Stomach (tissue), 4 donors: ENCODE results near the gene KCNG2.

Source experiments
- CTCF ChIP-seq, 7 experiments: fragments of 450-650 bp in 4 of 7; fragments of 200-600 bp in 3 of 7; sonication (generic) in 3 of 7; IDR thresholded peaks; one replicate each; pipeline ENCODE4 v1.5.1; 2016 to 2019; ENCODE audit warnings: antibody characterized with exemption in 7 of 7, control low read depth in 2 of 7, mild to moderate bottlenecking in 1 of 7
- EP300 ChIP-seq: sonication (generic); formaldehyde crosslinking; IDR thresholded peaks from one replicate; pipeline ENCODE4 v1.6.1; 2017; ENCODE audit warnings: antibody characterized with exemption
- POLR2A ChIP-seq, 4 donors: fragments of 450-650 bp; IDR thresholded peaks; one replicate each; pipeline ENCODE4 v1.6.1; 2016; ENCODE audit warnings: antibody characterized with exemption in 4 of 4, control low read depth in 2 of 4, mild to moderate bottlenecking in 1 of 4, moderate library complexity in 1 of 4
- POLR2AphosphoS5 ChIP-seq, 3 donors: sonication (generic); formaldehyde crosslinking; IDR thresholded peaks; one replicate each; pipeline ENCODE4 v1.6.1; 2016; ENCODE audit warnings: antibody characterized with exemption in 3 of 3

- TF ChIP-seq CTCF (IDR thresholded peaks at IDR 0.05) (no peak), POLR2AphosphoS5 (IDR thresholded peaks at IDR 0.05) (peak in 1 of 3 donors; percentile 9), POLR2A (IDR thresholded peaks at IDR 0.05) (no peak), EP300 (no peak)
These were observed 127.3 kb downstream of the KCNG2 start for GRCh38 chr18:79924814-79925731.
